ENCODE data around the gene COL11A2.
A peak's percentile ranks its signal among the peaks of the same experiment; 100 is the strongest.

COL11A2 gene

GRCh38 chr6:33123732-33124524 is 68.3 kb downstream of the COL11A2 start:
- no peak for DNase-seq

GRCh38 chr6:33123181-33123580 is 69.1 kb downstream of the COL11A2 start:
- DNase-seq, result no peak

GRCh38 chr6:33120001-33120400 is 72.3 kb downstream of the COL11A2 start:
- no peak for DNase-seq

- DNase-seq, result peak in 2 of 58 donors; percentile 4 to 28
Measured at GRCh38 chr6:33118525-33119123, 73.6 kb downstream of the COL11A2 start.

GRCh38 chr6:33117811-33118277 is 74.4 kb downstream of the COL11A2 start:
- no peak for DNase-seq

- DNase-seq, result peak in 4 of 58 donors; percentile 6 to 46 (median 31)
Measured at GRCh38 chr6:33116841-33117711, 75.2 kb downstream of the COL11A2 start.

GRCh38 chr6:33116417-33116816 is 75.8 kb downstream of the COL11A2 start:
- no peak for DNase-seq

GRCh38 chr6:33114406-33114805 is 77.9 kb downstream of the COL11A2 start:
- DNase-seq, result no peak

- no peak for DNase-seq
Measured at GRCh38 chr6:33113755-33114154, 78.5 kb downstream of the COL11A2 start.

Measured in anterior cingulate cortex (tissue), 58 donors.